ENCODE data around the gene COL9A2. TPM values are rescaled to one million over a fixed set of nuclear protein-coding genes. Genes with fewer than 3 reads are reported as not detected.

Gene COL9A2
- total RNA-seq, 1 donor from 2014 or later, result 3.8 TPM

- Histone ChIP-seq H3K27ac (no peak overlapping the region), H3K4me1 (no peaks in the 10 kb centered on the region), H3K9me3 (no peaks in the 10 kb centered on the region), H3K27me3 (no peaks in the 10 kb centered on the region), H3K36me3 (no peaks in the 10 kb centered on the region), H3K4me3 (no peak overlapping the region)
- no peak for DNase-seq
- ATAC-seq, result no peak
- intact Hi-C loops (cut with DNase I), result no loop called here
- TF ChIP-seq CTCF (IDR thresholded peaks at IDR 0.05), result no peak
Measured at GRCh38 chr1:40305451-40305850, 11.6 kb downstream of the COL9A2 start.

- Histone ChIP-seq H3K27me3 (no peaks in the 10 kb centered on the region), H3K27ac (no peak overlapping the region), H3K9me3 (no peaks in the 10 kb centered on the region), H3K4me3 (no peak overlapping the region), H3K4me1 (no peaks in the 10 kb centered on the region), H3K36me3 (no peaks in the 10 kb centered on the region)
- DNase-seq (no peak), ATAC-seq (no peak)
- no peak for TF ChIP-seq CTCF (IDR thresholded peaks at IDR 0.05)
- intact Hi-C loops (cut with DNase I), result no loop called here
Measured at GRCh38 chr1:40303790-40304189, 13.3 kb downstream of the COL9A2 start.

GRCh38 chr1:40303051-40303771 is 13.9 kb downstream of the COL9A2 start:
- no peaks in the 10 kb centered on the region for H3K36me3 ChIP-seq
- no peaks in the 10 kb centered on the region for H3K27me3 ChIP-seq
- ATAC-seq, result no peak
- intact Hi-C loops (cut with DNase I), result no loop called here
- DNase-seq, result no peak
- TF ChIP-seq CTCF (IDR thresholded peaks at IDR 0.05), result no peak
- no peaks in the 10 kb centered on the region for H3K4me1 ChIP-seq
- no peak overlapping the region for H3K4me3 ChIP-seq
- no peaks in the 10 kb centered on the region for H3K9me3 ChIP-seq
- H3K27ac ChIP-seq, result no peak overlapping the region

GRCh38 chr1:40302475-40302874 is 14.6 kb downstream of the COL9A2 start:
- H3K27ac ChIP-seq, result no peak overlapping the region
- intact Hi-C loops (cut with DNase I), result no loop called here
- H3K9me3 ChIP-seq, result no peaks in the 10 kb centered on the region
- no peaks in the 10 kb centered on the region for H3K36me3 ChIP-seq
- no peak for TF ChIP-seq CTCF (IDR thresholded peaks at IDR 0.05)
- no peak overlapping the region for H3K4me3 ChIP-seq
- DNase-seq (no peak), ATAC-seq (no peak)
- no peaks in the 10 kb centered on the region for H3K27me3 ChIP-seq
- no peaks in the 10 kb centered on the region for H3K4me1 ChIP-seq

GRCh38 chr1:40301541-40302299 is 15.4 kb downstream of the COL9A2 start:
- Histone ChIP-seq H3K27ac (no peak overlapping the region), H3K4me1 (no peaks in the 10 kb centered on the region), H3K4me3 (no peak overlapping the region), H3K9me3 (no peaks in the 10 kb centered on the region), H3K36me3 (no peaks in the 10 kb centered on the region), H3K27me3 (no peaks in the 10 kb centered on the region)
- no peak for ATAC-seq
- intact Hi-C loops (cut with DNase I), result no loop called here
- DNase-seq, result no peak
- no peak for TF ChIP-seq CTCF (IDR thresholded peaks at IDR 0.05)

Data from upper lobe of right lung (tissue), 1 donor.